NCI-H2081 (cell line): ENCODE data around the gene SELENON.
A peak's percentile ranks its signal among the peaks of the same experiment; 100 is the strongest.
"Not testable (repeated sequence)": the region's sequence is repeated elsewhere in the genome, so short reads cannot be mapped to it uniquely, and the experiment has no call there.

ENCODE experiments used
- DNase-seq, 2 experiments: peaks; one replicate each; lab custom pipeline; 2025; lab: John Stamatoyannopoulos, UW

The SELENON gene

GRCh38 chr1:25831569-25832196, 31.7 kb downstream of the SELENON start:
- DNase-seq, result no peak

- DNase-seq, result no peak
Observed at GRCh38 chr1:25832336-25833037, 32.5 kb downstream of the SELENON start.

- no peak for DNase-seq
Observed at GRCh38 chr1:25833158-25833557, 33.2 kb downstream of the SELENON start.

GRCh38 chr1:25834894-25835293, 34.9 kb downstream of the SELENON start:
- DNase-seq, result no peak

GRCh38 chr1:25836695-25837094, 36.7 kb downstream of the SELENON start:
- no peak for DNase-seq

- DNase-seq, result no peak
Observed at GRCh38 chr1:25837262-25837875, 37.4 kb downstream of the SELENON start.

- not testable (repeated sequence) for DNase-seq
Observed at GRCh38 chr1:25839808-25840207, 39.8 kb downstream of the SELENON start.

- no peak for DNase-seq
Observed at GRCh38 chr1:25843483-25843882, 43.5 kb downstream of the SELENON start.

GRCh38 chr1:25844536-25845337, 44.7 kb downstream of the SELENON start:
- no peak for DNase-seq

GRCh38 chr1:25845664-25846063, 45.7 kb downstream of the SELENON start:
- DNase-seq, result no peak

- DNase-seq, result no peak
Observed at GRCh38 chr1:25847929-25848328, 47.9 kb downstream of the SELENON start.

- DNase-seq, result no peak
Observed at GRCh38 chr1:25848531-25848930, 48.5 kb downstream of the SELENON start.

- no peak for DNase-seq
Observed at GRCh38 chr1:25854554-25854953, 54.6 kb downstream of the SELENON start.

- no peak for DNase-seq
Observed at GRCh38 chr1:25856856-25857255, 56.9 kb downstream of the SELENON start.

GRCh38 chr1:25858494-25858893, 58.5 kb downstream of the SELENON start:
- no peak for DNase-seq

- DNase-seq, result peak; percentile 70 to 83
Observed at GRCh38 chr1:25858906-25859789, 59.2 kb downstream of the SELENON start, which contains the start of gene AUNIP. Gene AUNIP (minus strand): TSS chr1:25859457. CDS start chr1:25859357, 100 bp downstream.

- no peak for DNase-seq
Observed at GRCh38 chr1:25861316-25862286, 61.6 kb downstream of the SELENON start.

GRCh38 chr1:25862785-25863485, 62.9 kb downstream of the SELENON start:
- DNase-seq, result no peak

- no peak for DNase-seq
Observed at GRCh38 chr1:25863486-25864262, 63.7 kb downstream of the SELENON start.
